GM12864 (cell line): ENCODE measurements around the gene RPL18A.

Experiments
- DNase-seq: peaks from one replicate; pipeline ENCODE4 v3.0.0-alpha.2; 2011; ENCODE audit warnings: low read depth
- H3K4me3 ChIP-seq: 2 replicates; pipeline ENCODE4 v1.5.1; 2011; ENCODE audit warnings: mild to moderate bottlenecking, low read depth, low read length, control low read depth
- CTCF ChIP-seq: IDR thresholded peaks from 2 replicates; pipeline ENCODE4 v1.5.1; 2011; ENCODE audit warnings: low read depth, mild to moderate bottlenecking, moderate library complexity, low read length, control low read depth, inconsistent platforms; ENCODE audit errors: missing control alignments

RPL18A gene

GRCh38 chr19:17824339-17824738, 35.4 kb upstream of the RPL18A start:
- no peak for DNase-seq
- H3K4me3 ChIP-seq = no peak overlapping the region
- TF ChIP-seq CTCF = no peak

GRCh38 chr19:17826508-17827056, 33.1 kb upstream of the RPL18A start:
- no peak for DNase-seq
- TF ChIP-seq CTCF = no peak
- H3K4me3 ChIP-seq = no peak overlapping the region

- no peak for TF ChIP-seq CTCF
- no peak overlapping the region for H3K4me3 ChIP-seq
- DNase-seq = no peak
These were observed 29.7 kb upstream of the RPL18A start for GRCh38 chr19:17829855-17830566.

GRCh38 chr19:17830567-17831418, 28.9 kb upstream of the RPL18A start:
- DNase-seq = no peak
- H3K4me3 ChIP-seq = no peak overlapping the region

GRCh38 chr19:17831419-17831888, 28.3 kb upstream of the RPL18A start:
- no peak overlapping the region for H3K4me3 ChIP-seq
- TF ChIP-seq CTCF = no peak
- no peak for DNase-seq

More at GRCh38 chr19:17830567-17831418, 28.9 kb upstream of the RPL18A start:
- TF ChIP-seq CTCF = no peak

GRCh38 chr19:17832443-17833208, 27.1 kb upstream of the RPL18A start:
- DNase-seq = no peak
- TF ChIP-seq CTCF = no peak

More at GRCh38 chr19:17832443-17833208, 27.1 kb upstream of the RPL18A start:
- no peak overlapping the region for H3K4me3 ChIP-seq
